SH-SY5Y (cell line): Measurements from ENCODE around the gene VPS26B.

Source experiments
- GATA2 ChIP-seq: IDR thresholded peaks from 2 replicates; pipeline ENCODE4 v1.6.1; 2011; ENCODE audit warnings: mild to moderate bottlenecking, low read depth, low read length
- GATA3 ChIP-seq: IDR thresholded peaks from 2 replicates; pipeline ENCODE4 v1.6.1; 2011; ENCODE audit warnings: low read depth, mild to moderate bottlenecking, low read length, moderate library complexity

Gene VPS26B

DNA sequence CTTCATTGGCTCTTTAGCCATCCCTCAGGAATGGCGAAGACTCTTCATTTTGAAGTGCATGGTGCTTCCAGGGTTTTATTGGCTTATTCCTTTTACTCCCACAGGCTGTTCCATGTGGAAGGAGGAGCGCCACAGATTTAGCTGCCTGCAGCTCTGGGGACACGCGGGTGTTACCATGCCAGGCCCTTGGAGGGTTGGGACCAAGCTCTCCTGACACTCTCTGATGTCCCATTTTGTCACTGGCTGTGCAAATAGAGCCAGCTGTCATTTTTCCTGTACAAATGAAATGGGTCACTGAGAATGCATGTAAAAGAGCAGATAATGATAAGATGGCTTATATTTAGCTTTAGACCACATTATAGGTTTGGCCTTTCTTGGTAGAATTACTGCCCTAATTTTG is 19.4 kb downstream of the VPS26B start:
- TF ChIP-seq GATA3 (no peak), GATA2 (no peak)

DNA sequence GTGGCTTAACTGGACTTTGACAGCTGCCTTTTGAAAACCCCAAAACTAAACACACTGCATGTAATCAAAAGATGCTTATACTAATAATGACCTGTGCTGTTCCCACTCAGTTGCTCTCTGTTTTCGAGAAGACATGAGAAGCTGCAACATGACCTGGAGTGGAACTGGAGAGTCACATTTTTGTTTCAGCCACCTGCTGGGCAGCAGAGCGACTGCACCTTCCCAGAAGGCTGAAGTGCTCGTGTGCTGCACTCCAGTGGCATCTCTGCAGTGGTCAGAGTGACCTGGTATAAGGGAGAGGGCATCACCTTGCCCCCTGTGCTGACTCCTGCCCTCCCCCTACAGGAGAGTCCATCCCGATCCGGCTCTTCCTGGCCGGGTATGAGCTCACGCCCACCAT is 20.1 kb downstream of the VPS26B start:
- no peak for TF ChIP-seq GATA2
- no peak for TF ChIP-seq GATA3

DNA sequence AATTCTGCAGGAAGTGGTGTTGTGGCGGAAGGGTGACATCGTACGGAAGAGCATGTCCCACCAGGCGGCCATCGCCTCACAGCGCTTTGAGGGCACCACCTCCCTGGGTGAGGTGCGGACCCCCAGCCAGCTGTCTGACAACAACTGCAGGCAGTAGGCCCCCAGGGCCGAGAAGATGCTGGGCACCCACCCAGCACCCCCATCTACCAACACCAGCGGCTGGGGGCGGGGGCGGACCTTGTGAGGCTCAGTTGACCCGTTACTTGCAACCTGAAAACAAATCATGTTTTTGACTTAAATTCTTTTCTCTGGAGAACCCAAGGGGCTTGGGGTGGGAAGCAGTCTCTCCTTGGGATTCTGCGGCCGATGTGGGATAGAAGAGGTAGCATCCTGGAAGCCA is 21.0 kb downstream of the VPS26B start:
- TF ChIP-seq GATA2 (no peak), GATA3 (no peak)

DNA sequence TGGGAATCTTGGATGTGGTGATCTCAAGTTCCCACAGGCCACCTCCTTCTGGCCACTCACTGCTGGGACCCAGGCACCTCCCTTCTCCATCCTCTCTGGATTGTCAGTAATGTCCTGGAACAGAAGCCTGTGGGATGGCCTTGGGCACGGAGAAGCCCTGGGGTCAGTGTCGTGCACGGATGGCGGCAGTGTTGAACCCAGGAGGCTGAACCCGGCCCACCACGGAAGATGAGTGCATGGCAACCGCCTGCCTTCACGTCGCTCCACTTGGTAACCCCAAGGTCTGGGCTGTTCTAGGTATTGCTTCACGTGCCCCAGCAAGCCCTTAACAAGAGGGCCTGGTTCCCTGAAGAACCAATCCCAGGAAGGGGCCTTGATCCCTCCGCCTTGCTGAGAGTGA is 21.6 kb downstream of the VPS26B start:
- TF ChIP-seq GATA2, result no peak
- TF ChIP-seq GATA3, result no peak

DNA sequence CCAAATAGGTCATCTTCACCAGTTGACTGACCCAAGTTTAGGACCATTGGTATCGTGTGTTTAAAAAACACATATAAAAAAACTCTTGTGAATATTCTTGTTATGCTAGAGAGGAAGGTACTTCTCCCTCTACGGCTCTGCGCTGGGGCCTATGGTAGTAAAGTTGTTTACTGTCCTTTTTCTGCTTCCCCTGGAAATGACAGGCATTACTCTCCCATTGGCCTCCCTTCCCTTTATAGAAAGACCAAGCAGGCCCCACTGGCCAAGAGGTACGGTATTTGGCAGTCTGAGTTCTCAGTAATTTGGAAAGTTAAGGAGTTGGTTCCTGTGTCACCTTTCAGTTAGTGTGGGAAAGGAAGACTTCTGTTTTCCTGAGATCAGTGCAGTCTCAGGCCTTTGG is 22.2 kb downstream of the VPS26B start:
- no peak for TF ChIP-seq GATA3
- no peak for TF ChIP-seq GATA2

DNA sequence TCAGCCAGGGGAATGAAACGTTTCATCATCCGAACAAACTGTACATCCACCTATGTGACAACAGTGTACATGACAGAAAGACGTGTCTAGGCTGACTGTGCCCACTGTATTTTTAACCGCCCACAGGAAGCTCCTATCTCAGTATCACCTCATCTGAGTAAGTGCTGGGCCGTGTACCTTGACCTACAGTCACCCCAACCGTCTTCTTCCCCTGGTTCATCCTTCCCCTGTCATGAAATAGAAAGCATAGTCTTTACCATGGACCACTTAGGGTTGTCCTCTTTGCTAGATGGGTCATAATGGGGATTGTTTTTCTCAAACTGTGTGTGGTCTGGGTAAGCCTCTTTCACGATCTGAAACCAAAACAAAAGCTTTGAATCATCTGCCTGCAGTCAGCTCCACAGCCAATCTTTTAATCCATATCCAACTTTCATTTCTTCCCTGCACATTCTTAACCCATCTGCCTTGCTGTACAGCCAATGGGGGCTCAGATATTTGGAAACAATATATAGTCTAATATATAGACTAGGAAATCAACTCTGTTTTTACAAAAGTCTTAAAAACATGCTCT is 24.5 kb downstream of the VPS26B start:
- TF ChIP-seq GATA3, result no peak
- TF ChIP-seq GATA2, result no peak

DNA sequence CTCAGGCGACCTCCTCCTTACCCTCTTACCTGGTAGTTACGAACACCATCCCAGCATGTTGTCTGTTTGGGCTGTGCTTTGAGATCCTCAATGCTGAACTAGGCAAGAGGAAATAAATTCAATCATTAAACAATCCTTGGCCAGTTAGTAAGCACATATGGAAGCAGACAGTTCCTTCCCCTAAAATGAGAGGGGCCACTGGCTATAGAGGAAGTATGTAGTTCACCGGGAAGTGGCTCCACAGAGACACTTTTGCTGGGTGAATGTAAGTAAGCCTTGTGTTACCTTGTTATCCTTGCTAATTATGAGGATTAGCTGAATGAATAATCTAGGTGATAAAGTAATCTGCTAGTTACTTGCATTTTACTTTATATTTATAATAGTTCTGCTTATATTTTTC is 25.8 kb downstream of the VPS26B start:
- TF ChIP-seq GATA3 (no peak), GATA2 (no peak)

DNA sequence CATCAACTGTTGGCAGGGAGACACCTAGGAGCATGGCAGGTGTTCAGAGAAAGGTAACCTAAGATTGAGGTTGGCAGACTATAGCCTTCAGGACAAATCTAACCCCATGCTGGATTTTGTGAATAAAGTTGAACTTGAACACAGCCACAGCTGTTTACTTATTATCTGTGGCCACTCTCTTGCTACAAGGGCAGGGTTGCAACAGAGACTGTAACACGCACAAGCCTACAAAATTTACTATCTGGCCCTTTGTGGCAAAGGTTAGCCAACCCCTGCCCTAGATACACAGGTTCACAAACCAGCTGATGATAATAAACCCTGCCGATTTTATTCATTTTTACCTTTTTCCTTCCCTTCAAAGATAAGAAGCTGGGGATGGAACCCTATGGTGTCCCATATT is 26.2 kb downstream of the VPS26B start:
- TF ChIP-seq GATA2 (no peak), GATA3 (no peak)

DNA sequence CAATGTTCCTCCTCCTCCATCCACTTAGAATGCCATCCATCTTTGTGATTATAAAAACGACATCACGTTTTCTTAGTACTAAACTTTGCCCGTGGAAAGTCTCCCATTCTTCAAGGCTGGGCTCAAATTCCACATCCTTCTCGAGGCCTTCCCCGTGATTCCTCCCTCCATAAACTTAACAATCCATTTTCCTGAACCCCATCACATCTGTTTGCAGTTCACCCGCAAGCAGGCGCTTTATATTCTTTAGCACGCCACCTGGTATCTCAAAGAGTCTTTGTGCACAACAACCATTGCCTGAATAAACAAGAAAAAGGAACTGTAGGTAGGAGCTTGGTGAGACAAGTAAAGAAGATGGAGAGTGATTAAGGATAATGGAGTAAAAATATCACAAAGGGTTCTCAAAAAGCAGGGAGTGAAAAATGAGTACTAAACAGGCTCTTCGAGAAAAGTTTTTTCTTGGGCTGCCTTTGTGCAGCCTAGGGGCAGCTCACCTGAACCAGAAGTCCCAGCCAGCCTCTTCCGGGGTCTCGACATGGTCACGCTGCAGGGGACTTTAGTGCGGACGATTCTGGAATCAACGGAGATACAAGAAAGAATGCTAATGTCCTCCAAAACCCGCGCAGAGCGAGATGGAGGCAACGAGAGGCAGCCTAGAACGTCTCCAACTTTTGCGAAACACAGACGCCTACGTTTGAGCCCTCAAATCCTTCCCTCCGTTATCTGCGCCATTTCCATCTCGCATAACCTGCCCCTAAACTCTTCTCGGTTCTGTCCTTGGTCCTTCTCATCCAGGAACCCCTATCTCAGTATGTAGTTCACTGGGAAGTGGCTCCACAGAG is 28.1 kb downstream of the VPS26B start:
- no peak for TF ChIP-seq GATA2
- TF ChIP-seq GATA3, result no peak

DNA sequence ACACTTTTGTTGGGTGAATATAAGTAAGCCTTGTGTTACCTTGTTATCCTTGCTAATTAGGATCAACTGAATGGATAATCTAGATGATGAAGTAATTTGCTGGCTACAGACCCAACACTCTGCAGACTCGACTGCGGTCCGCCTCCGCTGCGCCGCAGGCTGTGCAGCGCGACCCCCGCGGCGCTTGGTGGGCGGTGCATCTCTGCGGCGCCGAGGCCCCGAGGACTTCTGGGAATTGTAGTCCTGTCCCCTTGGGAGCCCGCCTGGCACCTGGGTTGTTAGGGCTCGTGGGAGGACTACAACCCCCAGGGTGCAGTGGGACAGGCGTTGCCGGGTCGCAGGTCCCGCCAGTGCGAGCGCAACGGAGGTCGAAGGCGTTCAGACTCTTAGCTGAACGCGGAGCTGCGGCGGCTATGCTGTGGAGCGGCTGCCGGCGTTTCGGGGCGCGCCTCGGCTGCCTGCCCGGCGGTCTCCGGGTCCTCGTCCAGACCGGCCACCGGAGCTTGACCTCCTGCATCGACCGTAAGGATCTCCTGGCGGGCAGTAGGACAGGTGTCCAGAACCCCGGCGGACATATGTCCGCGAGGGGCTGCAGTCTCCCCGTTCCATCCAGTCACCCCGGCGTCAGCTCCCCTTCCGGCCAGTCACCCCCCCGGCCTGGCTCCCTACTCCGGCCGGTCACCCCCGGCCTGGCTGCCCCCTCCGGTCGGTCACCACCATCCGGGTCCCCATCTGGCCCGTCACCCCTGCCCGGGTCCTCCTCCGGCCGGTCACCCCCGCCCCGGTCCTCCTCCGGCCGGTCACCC is 28.9 kb downstream of the VPS26B start, which contains the start of the genes ACAD8 and THYN1:
Gene ACAD8 (plus strand): TSS at position 381 of the 806 bp plus-strand sequence. CDS start 33 bp downstream, at position 414.
Gene THYN1 (minus strand): TSS at position 165 of the 806 bp plus-strand sequence. CDS start 470 bp downstream, outside the sequence.
- TF ChIP-seq GATA2, result no peak
- TF ChIP-seq GATA3, result no peak

DNA sequence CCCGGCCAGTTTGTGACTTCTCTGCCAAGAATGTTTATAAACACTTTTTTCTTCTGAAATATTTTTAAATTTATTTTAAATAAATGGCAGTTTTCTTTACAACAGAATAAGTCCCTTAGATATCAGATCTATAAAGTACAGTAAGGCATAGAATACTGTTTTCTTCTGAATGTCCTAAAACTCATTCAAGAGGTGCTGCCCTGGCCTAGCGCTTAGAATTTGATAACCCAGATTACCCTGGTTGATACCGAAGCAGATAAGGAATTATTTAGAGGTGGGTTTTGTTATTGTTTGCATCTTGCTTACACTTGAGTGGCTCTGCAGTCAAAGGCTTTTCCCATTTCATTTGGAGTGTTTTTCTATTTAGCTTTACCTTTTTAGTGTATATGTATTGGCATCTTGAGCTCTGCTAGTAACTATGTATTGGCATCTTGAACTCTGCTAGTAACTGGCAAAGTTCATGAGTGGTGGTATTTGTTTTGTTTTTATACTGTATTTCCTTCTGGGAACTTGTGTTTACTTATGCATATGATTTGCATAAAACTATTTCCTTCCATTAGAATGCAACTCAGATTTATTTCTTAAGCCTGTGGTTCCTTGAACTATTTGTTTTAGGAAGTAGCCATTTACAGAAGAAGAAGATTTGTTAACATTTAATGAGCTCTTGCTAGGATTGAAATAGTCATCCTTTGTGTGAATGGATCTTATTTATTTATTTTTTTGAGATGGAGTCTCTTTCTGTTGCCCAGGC is 30.1 kb downstream of the VPS26B start:
- TF ChIP-seq GATA2 (no peak), GATA3 (no peak)

DNA sequence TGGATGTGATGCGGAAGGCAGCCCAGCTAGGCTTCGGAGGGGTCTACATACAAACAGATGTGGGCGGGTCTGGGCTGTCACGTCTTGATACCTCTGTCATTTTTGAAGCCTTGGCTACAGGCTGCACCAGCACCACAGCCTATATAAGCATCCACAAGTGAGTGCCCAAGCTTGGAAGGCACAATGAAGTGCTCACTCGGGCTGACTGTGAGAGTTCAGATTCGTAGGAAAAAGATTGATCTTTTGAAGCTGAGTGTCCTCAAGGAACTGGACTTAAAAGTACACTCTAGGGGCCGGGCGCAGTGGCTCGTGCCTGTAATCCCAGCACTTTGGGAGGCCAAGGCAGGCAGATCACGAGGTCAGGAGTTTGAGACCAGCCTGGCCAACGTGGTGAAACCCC is 32.6 kb downstream of the VPS26B start:
- TF ChIP-seq GATA2 (no peak), GATA3 (no peak)

DNA sequence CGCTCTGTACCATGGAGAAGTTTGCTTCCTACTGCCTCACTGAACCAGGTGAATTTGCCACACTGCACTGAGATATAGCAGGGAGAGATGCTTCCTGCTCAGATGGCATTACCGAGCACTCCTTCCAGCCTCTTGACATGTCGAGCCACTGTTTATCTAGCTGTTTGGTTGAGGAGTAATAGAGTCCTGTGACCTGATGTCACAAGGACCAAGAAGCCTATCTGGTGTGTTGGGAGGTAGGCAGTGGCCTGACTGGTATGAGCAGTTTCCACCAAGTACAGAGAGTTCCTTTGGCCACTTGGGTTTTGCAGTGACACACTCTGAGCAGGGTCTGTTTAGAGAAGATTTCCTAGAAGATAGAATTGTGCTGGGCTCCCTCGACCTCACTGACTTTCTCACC is 34.1 kb downstream of the VPS26B start:
- no peak for TF ChIP-seq GATA3
- no peak for TF ChIP-seq GATA2

DNA sequence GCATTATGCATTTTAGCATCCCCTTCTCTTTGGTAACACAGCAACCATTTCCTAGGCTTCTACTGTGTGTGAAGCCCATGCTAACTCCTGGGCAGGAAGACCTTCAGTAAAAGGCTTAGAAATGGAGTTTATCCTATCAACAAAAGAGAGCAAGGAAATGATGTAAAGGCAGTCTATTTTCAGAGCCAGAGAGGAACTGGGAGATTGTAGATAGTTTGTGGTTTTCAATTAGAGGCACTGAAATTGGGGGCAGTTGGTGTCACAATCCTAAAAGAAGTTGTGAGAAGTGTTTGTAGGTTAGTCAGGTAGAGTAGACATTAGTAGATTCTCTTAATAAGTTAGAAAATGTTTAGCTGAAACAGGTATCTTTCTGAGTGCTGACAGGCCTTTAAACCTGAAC is 36.0 kb downstream of the VPS26B start:
- TF ChIP-seq GATA2 (no peak), GATA3 (no peak)
